HEK293T (cell line): ENCODE measurements around the gene CHD3.

ENCODE experiments used
- L3MBTL2 ChIP-seq: fragments of 450-650 bp; conservative IDR thresholded peaks from 2 replicates; pipeline ENCODE4 v1.6.1; 2016; ENCODE audit warnings: mild to moderate bottlenecking
- TF ChIP-seq, protein P1 (sequence below): fragments of 450-650 bp; IDR thresholded peaks from 2 replicates; pipeline ENCODE4 v1.6.1; 2016

DNA sequence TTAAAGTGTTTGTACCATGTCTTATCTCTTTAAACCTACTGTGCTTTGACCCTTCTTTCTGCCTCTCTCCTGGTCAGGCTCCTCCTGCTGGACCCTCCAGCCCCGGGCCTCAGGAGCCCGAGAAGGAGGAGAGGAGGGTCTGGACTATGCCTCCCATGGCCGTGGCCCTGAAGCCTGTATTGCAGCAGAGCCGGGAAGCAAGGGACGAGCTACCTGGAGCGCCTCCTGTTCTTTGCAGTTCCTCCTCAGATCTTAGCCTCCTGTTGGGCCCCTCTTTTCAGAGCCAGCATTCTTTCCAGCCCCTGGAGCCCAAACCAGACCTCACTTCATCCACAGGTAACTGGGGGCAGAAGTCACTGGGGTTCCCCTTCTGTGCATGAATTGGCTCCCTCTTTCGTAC is 57.1 kb downstream of the CHD3 start:
- TF ChIP-seq, protein P1, sequence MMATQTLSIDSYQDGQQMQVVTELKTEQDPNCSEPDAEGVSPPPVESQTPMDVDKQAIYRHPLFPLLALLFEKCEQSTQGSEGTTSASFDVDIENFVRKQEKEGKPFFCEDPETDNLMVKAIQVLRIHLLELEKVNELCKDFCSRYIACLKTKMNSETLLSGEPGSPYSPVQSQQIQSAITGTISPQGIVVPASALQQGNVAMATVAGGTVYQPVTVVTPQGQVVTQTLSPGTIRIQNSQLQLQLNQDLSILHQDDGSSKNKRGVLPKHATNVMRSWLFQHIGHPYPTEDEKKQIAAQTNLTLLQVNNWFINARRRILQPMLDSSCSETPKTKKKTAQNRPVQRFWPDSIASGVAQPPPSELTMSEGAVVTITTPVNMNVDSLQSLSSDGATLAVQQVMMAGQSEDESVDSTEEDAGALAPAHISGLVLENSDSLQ, result no peak
- no peak for TF ChIP-seq L3MBTL2
